Globus pallidus (tissue), 1 donor: Measurements from ENCODE around the gene USP15.

Experiments used
- DNase-seq: peaks from one replicate; pipeline ENCODE4 v3.0.0-alpha.2; 2015; ENCODE audit warnings: low spot score

USP15 gene

GRCh38 chr12:62284749-62285148, 24.5 kb downstream of the USP15 start:
- no peak for DNase-seq

DNA sequence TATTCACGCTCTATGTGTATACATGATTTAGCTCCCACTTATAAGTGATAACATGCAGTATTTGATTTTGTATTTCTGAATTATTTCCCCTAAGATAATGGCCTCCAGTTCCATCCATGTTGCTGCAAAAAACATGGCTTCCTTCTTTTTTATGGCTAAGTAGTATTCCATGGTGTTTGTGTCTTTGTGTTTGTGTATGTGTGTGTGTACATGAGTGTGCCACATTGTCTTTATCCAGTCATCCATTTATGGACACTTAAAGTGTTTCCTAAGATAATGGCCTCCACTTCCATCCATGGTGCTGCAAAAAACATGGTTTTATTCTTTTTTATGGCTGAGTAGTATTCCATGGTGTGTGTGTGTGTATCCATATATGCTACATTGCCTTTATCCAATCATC, 25.1 kb downstream of the USP15 start:
- DNase-seq = no peak

DNA sequence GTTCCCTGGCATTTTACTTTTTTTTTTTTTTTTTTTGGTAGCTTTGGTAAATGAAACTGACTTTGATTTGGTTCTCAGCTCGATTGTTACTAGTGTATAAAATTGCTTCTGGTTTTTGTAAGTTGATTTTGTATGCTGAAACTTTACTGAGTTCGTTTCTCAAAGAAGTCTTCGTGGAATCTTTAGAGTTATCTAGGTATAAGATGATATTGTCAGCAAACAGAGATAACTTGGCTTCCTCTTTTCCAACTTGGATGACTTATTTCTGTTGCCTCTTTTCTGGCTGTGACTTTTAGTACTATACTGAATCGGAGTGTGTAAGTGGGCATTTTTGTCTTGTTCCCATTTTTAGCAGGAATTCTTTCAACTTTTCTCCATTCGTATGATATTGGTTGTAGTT, 28.1 kb downstream of the USP15 start:
- no peak for DNase-seq

- no peak for DNase-seq
Measured at GRCh38 chr12:62290846-62291245, 30.6 kb downstream of the USP15 start.

GRCh38 chr12:62291864-62292760, 31.9 kb downstream of the USP15 start:
- DNase-seq = no peak

DNA sequence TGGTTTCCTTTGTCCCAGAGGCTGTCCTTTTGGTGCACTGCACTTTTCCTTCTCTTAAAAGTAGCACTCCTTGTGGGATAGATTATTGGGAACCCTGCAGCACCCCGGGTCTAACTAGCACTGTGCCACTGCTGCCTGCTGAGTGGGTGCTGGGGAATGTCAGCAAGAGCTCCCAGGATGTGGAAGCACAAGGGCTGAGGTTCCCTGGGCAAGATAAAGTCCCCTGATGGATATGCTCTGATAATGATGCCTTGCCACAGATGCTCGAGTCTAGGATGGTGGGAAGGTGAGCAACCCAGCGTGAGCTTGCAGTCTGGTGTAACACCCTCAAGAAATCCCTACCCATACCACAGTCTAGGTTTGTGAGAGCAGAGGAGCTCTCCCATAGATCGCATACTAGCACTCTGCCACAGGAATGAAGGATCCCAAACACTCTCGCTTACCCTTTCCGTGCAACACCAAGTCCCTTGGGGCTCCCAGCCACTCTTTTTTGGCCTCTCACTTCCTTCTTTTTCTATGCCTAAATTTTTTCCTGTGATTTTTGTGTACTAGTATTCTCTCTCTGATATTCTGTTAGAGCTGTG, 32.6 kb downstream of the USP15 start:
- no peak for DNase-seq

GRCh38 chr12:62294378-62294777, 34.2 kb downstream of the USP15 start:
- no peak for DNase-seq

GRCh38 chr12:62296001-62296400, 35.8 kb downstream of the USP15 start:
- DNase-seq = no peak

DNA sequence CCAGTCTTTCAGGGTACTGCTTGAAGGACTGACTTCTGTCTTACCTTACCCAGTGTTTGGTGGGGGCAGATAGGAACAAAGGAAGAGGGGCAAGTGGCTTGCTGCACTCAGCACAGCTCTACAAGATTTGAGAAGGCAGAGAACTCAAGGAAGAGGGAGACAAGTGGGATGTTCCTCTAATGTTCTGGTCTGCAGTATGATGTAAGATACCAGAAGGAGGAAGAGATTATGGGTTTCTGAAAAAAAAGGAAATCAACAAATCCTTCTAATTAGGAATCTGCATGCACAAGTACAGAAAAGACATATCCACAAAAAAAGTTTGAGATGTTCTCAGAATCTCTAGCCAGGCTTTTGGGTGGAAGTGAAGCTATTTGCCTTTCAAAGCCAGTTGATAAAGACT, 37.1 kb downstream of the USP15 start:
- no peak for DNase-seq

DNA sequence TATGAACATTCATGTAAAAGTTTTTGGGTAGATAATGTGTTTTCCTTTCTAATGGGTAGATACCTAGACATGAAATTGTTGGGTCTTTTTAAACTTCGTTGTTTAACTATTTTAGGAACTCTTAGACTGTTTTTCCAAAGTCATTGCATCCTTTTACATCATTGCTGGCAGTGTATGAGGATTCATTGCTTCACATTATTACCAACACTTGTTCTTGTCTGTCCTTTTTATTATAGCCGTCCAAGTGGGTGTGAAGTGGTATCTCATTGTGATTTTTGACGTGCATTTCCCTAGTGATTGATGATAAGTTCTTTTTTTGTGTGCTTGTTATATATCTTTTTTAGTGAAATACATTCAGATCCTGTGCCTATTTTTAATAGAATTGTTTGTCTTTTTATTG, 39.4 kb downstream of the USP15 start:
- no peak for DNase-seq

DNA sequence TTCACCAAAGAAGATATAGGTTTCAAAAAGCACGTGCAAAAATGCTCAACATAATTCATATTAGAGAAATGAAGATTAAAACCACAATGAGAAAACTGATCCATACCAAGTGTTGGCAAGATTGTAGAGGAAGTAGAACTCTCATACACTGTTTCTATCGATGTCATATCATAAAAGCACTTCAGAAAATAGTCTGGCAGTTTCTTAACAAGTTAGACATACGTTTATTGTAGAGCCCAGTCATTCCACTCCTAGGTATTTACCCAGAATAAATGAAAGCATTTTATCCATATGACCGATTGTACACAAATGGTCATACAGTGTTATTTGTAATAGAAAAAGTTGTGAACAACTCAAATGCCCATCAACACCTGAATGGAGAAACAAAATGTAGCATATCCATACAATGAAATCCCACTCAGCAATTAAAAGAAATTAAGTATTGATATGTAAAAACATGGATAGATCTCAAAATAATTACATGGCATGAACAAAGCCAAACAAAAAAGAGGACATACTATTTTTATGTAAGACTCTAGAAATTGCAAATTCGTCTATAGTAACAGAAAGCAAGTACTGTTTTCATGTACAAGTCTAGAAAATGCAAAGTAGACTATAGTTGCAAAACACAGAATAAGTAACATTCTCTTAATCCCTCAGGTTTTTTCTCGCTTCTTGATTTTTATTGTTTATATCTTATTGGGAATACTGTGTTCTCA, 41.0 kb downstream of the USP15 start:
- DNase-seq = no peak

DNA sequence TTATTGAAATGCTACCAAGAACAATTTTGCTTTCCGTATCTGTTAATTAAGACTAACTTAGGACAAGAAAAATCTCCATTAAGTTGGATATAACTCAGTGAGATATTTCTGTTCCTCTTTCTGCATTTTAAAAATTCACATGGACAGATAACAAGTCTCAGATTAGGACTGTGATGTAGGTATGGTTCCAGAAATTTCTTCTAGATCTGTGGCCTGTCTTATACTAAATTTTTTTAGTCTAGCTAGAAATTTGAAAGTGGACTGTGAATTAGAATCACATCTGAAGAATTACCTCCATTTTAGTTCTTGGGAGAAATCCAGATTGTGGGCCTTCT, 41.6 kb downstream of the USP15 start:
- no peak for DNase-seq

- no peak for DNase-seq
Measured at GRCh38 chr12:62304560-62304959, 44.4 kb downstream of the USP15 start.

DNA sequence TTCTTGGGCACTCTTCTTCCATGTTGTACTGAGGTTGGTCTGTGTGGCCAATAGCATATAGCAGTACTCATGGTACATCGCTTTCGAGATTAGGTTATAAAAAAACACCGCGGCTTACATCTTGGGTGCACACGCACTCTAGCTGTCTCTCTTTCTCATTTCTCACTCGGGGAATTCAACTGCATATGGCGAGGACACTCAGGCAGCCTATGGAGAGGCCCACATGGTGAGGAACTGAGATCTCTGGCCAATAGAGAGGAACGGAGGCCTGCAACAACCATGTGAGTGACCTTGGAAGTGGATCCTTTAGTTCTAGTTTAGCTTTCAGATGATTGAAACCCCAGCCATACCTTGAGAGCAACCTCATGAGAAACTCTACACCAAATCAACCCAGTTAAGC, 45.6 kb downstream of the USP15 start:
- no peak for DNase-seq

GRCh38 chr12:62306569-62307530, 46.6 kb downstream of the USP15 start:
- DNase-seq = no peak

- no peak for DNase-seq
Measured at GRCh38 chr12:62308201-62308600, 48.0 kb downstream of the USP15 start.

- DNase-seq = no peak
Measured at GRCh38 chr12:62313727-62314380, 53.6 kb downstream of the USP15 start.

DNA sequence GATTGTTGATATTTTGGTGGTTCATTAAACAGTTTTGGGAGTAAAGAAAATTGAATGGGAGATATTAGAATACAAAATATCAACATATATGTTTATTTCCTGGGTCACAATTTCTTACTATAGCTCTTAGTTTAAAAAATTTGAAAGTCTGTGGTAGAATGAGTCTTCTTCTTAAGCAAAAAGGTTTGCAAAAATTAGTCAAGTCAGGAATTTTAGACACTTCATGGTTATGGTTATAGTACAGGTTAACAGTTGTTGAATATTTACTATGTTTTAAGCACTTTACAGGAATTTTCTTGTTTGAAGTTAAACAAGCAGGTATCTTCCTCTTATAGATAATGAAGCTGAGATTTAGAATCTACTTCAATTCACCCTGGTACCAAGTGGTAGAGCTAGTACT, 56.8 kb downstream of the USP15 start:
- no peak for DNase-seq

GRCh38 chr12:62319058-62319457, 58.9 kb downstream of the USP15 start:
- DNase-seq = no peak

GRCh38 chr12:62320054-62320453, 59.9 kb downstream of the USP15 start:
- DNase-seq = no peak

DNA sequence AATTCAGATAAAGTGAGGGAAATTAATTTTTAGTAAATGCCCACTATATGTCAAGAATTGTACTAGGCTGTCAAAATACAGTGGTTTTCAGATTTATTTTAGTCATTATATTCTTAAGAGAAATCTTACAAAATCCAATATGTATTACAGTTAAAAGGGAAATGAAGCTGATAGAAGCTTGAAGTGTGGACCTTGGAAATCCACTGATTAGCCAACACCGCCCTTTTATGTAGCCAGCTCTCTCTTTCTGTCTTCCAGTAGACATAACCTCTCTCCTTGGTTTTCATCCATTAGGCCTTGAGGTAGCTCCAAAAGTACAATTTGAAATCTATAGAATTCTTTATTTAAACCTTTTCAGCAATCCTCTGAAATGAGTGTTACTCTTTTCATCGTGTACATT, 63.2 kb downstream of the USP15 start:
- no peak for DNase-seq
